Measurements from ENCODE around the gene COG5. TPM values are rescaled to one million over a fixed set of nuclear protein-coding genes. Genes with fewer than 3 reads are reported as not detected.

COG5 gene
- total and polyA plus RNA-seq, 2 experiments from 2014 or later = 15.4 to 36.5 TPM

GRCh38 chr7:107474104-107474521, 89.6 kb downstream of the COG5 start (continued):
- TF ChIP-seq ETS1 (IDR thresholded peaks at IDR 0.05) (no peak), ZNF114 (CRISPR knock-in tag; IDR thresholded peaks at IDR 0.05) (no peak), CTCF (conservative IDR thresholded peaks at IDR 0.05; ENCODE audit: low read depth in 2 of 2) (no peak), NANOG (IDR thresholded peaks at IDR 0.05; ENCODE audit: borderline replicate concordance) (no peak), STAT1 (IDR thresholded peaks at IDR 0.05; ENCODE audit: unreplicated experiment) (no peak), REST (IDR thresholded peaks at IDR 0.05; ENCODE audit: unreplicated experiment) (no peak), ZNF331 (CRISPR knock-in tag; IDR thresholded peaks at IDR 0.05; ENCODE audit: low read depth) (no peak)

GRCh38 chr7:107472116-107472515, 91.6 kb downstream of the COG5 start:
- no peaks in the 10 kb centered on the region for H3K27me3 Mint-ChIP-seq (ENCODE audit: insufficient read depth, low read depth, poor library complexity)
- no peak overlapping the region for H3K27ac Mint-ChIP-seq
- Histone ChIP-seq H4K20me1 (replicated peaks; ENCODE audit: insufficient read depth) (no peaks in the 10 kb centered on the region), H3K27ac (ENCODE audit: low read depth) (no peak overlapping the region), H3K27me3 (ENCODE audit: insufficient read depth) (no peaks in the 10 kb centered on the region), H3K36me3 (ENCODE audit: insufficient read depth) (no peaks in the 10 kb centered on the region), H3K4me1 (ENCODE audit: insufficient read depth) (no peaks in the 10 kb centered on the region), H3K9me2 (ENCODE audit: insufficient read depth) (no peaks in the 10 kb centered on the region), H3K4me3 (no peak overlapping the region), H3F3A (replicated peaks; ENCODE audit: low read depth) (no peaks in the 10 kb centered on the region), H3K4me2 (no peak overlapping the region), H3K79me2 (replicated peaks; ENCODE audit: insufficient read depth) (no peaks in the 10 kb centered on the region), H2AFZ (no peak overlapping the region)
- ATAC-seq (no peak), DNase-seq (ENCODE audit: low spot score) (no peak)
- H3K4me3 Mint-ChIP-seq = no peak overlapping the region
- no peaks in the 10 kb centered on the region for H3K9me3 Mint-ChIP-seq
- H3K36me3 Mint-ChIP-seq (ENCODE audit: low read depth) = no peaks in the 10 kb centered on the region
- peaks cover 13% of the 10 kb centered on the region for H3K4me1 Mint-ChIP-seq
- TF ChIP-seq EZH2 (IDR thresholded peaks at IDR 0.05; ENCODE audit: low read depth, unreplicated experiment) (no peak), ZNF462 (CRISPR knock-in tag; IDR thresholded peaks at IDR 0.05) (no peak), REST (IDR thresholded peaks at IDR 0.05; ENCODE audit: unreplicated experiment) (no peak)
